IMR-90 (cell line): Measurements from ENCODE around the gene CD8B2.
"Not testable (repeated sequence)": the region's sequence is repeated elsewhere in the genome, so short reads cannot be mapped to it uniquely, and the experiment has no call there.

Experiments
- CEBPB ChIP-seq: IDR thresholded peaks from 2 replicates; pipeline ENCODE4 v1.6.1; 2012; ENCODE audit warnings: low read depth, low read length, improper control_type of control experiment
- CTCF ChIP-seq: conservative IDR thresholded peaks from 2 replicates; pipeline ENCODE4 v1.5.1; 2012; ENCODE audit warnings: mild to moderate bottlenecking, low read depth, low read length, improper control_type of control experiment
- MAFK ChIP-seq: IDR thresholded peaks from 2 replicates; pipeline ENCODE4 v1.6.1; 2012; ENCODE audit warnings: low read depth, low read length, improper control_type of control experiment
- MAZ ChIP-seq: IDR thresholded peaks from 2 replicates; pipeline ENCODE4 v1.6.1; 2012; ENCODE audit warnings: low read depth, mild to moderate bottlenecking, low read length, improper control_type of control experiment, moderate library complexity, borderline replicate concordance
- POLR2A ChIP-seq: IDR thresholded peaks from 2 replicates; pipeline ENCODE4 v1.6.1; 2012; ENCODE audit warnings: mild to moderate bottlenecking, low read depth, low read length
- RAD21 ChIP-seq: IDR thresholded peaks from 2 replicates; pipeline ENCODE4 v1.6.1; 2012; ENCODE audit warnings: low read length, improper control_type of control experiment
- RCOR1 ChIP-seq: IDR thresholded peaks from 2 replicates; pipeline ENCODE4 v1.6.1; 2012; ENCODE audit warnings: mild to moderate bottlenecking, low read length, improper control_type of control experiment; ENCODE audit not compliant: insufficient replicate concordance
- SMC3 ChIP-seq: fragments of 150-350 bp; IDR thresholded peaks from 2 replicates; pipeline ENCODE4 v1.6.1; 2016; ENCODE audit warnings: low read depth, mild to moderate bottlenecking, antibody characterized with exemption, low read length, moderate library complexity
- TF ChIP-seq, protein P1 (sequence below): fragments of 150-350 bp; IDR thresholded peaks from 2 replicates; pipeline ENCODE4 v1.6.1; 2017; ENCODE audit warnings: mild to moderate bottlenecking, antibody characterized with exemption, low read length, low read depth

- not testable (repeated sequence) for TF ChIP-seq RCOR1, CTCF, RAD21, CEBPB, POLR2A, MAZ, MAFK, SMC3
- TF ChIP-seq, protein P1, sequence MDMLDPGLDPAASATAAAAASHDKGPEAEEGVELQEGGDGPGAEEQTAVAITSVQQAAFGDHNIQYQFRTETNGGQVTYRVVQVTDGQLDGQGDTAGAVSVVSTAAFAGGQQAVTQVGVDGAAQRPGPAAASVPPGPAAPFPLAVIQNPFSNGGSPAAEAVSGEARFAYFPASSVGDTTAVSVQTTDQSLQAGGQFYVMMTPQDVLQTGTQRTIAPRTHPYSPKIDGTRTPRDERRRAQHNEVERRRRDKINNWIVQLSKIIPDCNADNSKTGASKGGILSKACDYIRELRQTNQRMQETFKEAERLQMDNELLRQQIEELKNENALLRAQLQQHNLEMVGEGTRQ: not testable (repeated sequence)
Observed at GRCh38 chr2:106502351-106502750, 15.2 kb downstream of the CD8B2 start.
